AG09309 (cell line): Measurements from ENCODE around the gene PYGO2.

ENCODE experiments used
- DNase-seq: peaks from one replicate; pipeline ENCODE4 v3.0.0-alpha.2; 2010; ENCODE audit warnings: low read depth
- H3K4me3 ChIP-seq: 2 replicates; pipeline ENCODE4 v1.5.1; 2011; ENCODE audit warnings: mild to moderate bottlenecking, low read depth, low read length, moderate library complexity; ENCODE audit not compliant: control insufficient read depth
- CTCF ChIP-seq: IDR thresholded peaks from 2 replicates; pipeline ENCODE4 v1.5.1; 2011; ENCODE audit warnings: mild to moderate bottlenecking, low read depth, low read length, inconsistent platforms; ENCODE audit not compliant: insufficient read depth, control insufficient read depth; ENCODE audit errors: missing control alignments

The PYGO2 gene

GRCh38 chr1:154968731-154969130, 7.1 kb upstream of the PYGO2 start:
- no peak for DNase-seq
- H3K4me3 ChIP-seq = peak overlapping the region; percentile 94

GRCh38 chr1:154967331-154967950, 5.9 kb upstream of the PYGO2 start:
- no peak overlapping the region; the same call in 1 of the 2 replicates for H3K4me3 ChIP-seq

More at GRCh38 chr1:154968731-154969130, 7.1 kb upstream of the PYGO2 start:
- TF ChIP-seq CTCF = no peak

DNA sequence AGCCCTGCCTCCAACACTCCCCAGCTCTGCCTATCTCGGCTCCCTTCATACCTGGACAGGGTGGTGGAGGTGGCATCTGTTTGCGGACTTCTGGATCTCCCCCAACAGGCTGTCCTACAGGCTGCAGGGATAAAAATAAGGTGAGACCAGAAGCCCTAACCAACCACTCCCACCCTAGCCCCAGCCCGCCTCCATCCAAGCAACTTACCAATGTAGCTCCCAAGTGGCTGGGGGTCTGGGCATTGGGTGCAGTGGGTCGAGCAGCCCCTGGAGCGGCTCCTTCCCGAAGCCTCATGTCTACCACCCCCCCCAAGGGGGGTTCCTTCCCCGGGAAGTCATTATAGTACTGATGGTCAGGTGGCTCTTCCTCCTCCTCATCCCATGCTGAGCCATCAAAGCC, 4.5 kb upstream of the PYGO2 start:
- DNase-seq = no peak

More at GRCh38 chr1:154967331-154967950, 5.9 kb upstream of the PYGO2 start:
- DNase-seq = no peak
- TF ChIP-seq CTCF = no peak

DNA sequence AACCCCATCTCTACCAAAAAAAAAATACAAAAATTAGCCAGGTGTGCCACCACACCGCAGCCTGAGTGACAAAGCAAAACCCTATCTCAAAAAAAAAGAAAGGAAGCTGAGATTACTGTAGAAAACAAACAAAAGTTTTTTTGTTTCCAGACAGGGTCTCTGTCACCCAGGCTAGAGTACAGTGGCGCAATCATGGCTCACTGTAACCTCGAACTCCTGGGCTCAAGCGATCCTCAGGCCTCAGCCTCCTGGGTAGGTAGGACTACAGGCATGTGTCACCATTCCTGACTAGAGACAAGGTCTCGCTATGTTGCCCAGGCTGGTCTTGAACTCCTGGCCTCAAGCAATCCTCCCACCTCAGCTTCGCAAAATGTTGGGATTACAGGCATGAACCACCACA, 2.8 kb upstream of the PYGO2 start:
- TF ChIP-seq CTCF = no peak
- H3K4me3 ChIP-seq = no peak overlapping the region
- DNase-seq = no peak

More for the DNA sequence above, 4.5 kb upstream of the PYGO2 start:
- TF ChIP-seq CTCF = no peak
- no peak overlapping the region for H3K4me3 ChIP-seq

DNA sequence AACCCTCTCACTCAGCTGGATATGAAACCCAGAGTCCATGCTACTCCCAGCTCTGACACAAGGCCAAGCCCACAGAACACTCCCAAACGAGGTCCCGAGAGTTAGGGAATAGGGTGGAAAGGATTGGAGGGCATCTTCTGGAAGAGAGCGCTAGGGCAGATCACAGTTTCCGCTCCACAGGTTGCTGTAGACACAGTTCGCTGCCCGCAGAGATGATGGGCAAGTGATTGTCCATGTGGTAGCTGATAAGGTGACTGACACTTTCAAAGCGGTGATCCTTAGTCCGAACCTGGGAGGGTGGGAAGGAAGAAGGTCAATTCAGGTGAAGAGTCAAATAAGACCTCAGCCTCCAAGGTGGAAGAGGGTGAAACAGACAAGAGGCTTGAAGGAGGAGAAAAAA, 2.1 kb upstream of the PYGO2 start:
- TF ChIP-seq CTCF = no peak
- H3K4me3 ChIP-seq = no peak overlapping the region
- no peak for DNase-seq

GRCh38 chr1:154962795-154963330, 1.3 kb upstream of the PYGO2 start:
- no peak for DNase-seq
- no peak for TF ChIP-seq CTCF

More at GRCh38 chr1:154962795-154963330, 1.3 kb upstream of the PYGO2 start:
- no peak overlapping the region for H3K4me3 ChIP-seq
